Limb (tissue), 2 donors: ENCODE results near the gene OR52B2.
"Not testable (repeated sequence)": the region's sequence is repeated elsewhere in the genome, so short reads cannot be mapped to it uniquely, and the experiment has no call there.

Experiments used
- DNase-seq, 2 donors: peaks; one replicate each; pipeline ENCODE4 v3.0.0-alpha.2; 2016; ENCODE audit errors: extremely low spot score in 2 of 2

OR52B2 gene

DNA sequence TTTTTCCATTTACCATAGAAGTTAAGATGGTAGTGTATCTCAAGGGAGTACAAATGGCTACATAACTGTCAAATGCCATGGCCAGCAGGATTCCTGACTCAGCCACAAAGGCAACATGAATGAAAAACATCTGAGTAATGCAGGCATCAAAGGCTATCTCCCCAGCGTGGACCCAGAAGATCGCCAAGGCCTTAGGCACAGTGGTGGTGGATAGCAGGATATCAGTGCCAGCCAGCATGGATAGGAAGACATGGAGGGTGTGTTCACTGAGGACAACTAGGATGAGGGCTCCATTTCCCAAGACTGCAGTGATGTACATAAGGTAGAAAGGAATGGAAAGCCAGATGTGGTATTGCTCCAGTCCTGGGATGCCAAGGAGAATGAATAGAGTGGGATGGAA is 18.0 kb downstream of the OR52B2 start:
- no peak for DNase-seq

- no peak for DNase-seq
Observed at GRCh38 chr11:6151117-6151516, 19.0 kb downstream of the OR52B2 start.

- DNase-seq: not testable (repeated sequence)
Observed at GRCh38 chr11:6143737-6144136, 26.4 kb downstream of the OR52B2 start.

- DNase-seq: no peak
Observed at GRCh38 chr11:6142936-6143335, 27.2 kb downstream of the OR52B2 start.

DNA sequence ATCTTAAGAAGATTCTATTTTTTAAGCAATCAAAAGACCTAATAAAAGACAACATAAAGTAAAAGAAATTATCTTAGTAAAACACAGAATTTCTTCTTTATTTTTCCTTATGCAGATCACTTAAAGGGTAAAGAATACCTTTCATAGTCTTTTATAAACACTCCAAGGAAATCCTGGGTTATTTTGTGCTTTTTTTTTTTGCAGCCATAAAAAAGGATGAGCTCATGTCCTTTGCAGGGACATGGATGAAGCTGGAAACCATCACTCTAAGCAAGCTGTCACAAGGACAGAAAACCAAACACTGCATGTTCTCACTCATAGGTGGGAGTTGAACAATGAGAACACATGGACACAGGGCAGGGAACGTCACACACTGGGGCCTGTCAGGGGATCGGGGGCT is 34.2 kb downstream of the OR52B2 start:
- not testable (repeated sequence) for DNase-seq

DNA sequence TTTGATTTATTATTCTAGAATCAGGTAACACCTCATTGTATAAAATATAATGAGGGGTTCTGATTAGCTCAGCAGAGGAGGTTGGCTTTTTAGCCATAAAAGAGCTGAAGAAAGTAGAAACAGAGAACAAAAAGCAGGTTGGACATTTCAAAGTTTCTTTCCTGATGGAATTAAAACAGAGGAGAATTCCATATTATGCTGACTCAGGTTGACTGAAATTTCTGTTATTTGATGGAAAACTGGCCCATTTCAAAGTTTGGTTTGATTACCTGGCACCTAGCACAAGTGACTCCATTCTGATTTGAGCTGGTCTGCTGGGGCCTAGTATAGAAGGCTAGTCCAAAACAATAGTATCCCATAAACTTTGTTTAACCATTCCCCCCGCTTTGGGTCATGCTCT is 37.7 kb downstream of the OR52B2 start:
- no peak for DNase-seq

DNA sequence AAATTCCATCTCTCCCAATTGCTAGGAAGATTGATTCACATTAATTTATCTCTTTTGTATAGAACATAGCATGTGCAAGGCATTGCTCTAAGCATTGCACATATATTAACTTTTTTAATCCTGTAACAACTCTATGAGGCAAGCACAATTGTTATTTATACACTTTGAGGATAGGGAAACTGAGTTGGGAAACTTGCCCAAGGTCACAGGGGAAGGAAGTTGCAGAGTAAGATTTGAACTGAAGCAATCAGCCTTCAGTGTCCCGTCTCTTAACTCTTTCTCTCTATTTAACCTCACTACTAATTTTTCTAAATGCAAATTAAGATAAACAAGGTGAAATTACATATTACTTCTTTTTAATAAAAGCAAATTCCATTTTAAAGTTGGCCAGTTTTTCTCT is 40.5 kb downstream of the OR52B2 start:
- no peak for DNase-seq

DNA sequence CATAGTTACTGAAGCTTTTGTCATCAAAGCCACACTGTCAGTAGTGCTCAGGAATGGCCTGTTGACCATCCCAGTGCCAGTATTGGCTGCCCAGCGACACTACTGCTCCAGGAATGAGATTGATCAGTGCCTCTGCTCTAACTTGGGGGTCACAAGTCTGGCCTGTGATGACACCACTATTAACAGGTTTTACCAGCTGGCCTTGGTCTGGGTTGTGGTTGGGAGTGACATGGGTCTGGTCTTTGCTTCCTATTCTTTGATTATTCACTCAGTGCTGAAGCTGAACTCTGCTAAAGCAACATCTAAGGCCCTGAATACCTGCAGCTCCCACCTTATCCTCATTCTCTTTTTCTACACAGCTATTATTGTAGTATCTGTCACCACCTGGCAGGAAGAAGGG is 41.1 kb downstream of the OR52B2 start:
- no peak for DNase-seq

GRCh38 chr11:6127881-6128280 is 42.2 kb downstream of the OR52B2 start:
- DNase-seq: no peak

GRCh38 chr11:6124245-6124644 is 45.9 kb downstream of the OR52B2 start:
- DNase-seq: no peak
